ENCODE data around the gene CHD5.

CHD5 gene

GRCh38 chr1:6130036-6130435, 50.1 kb downstream of the CHD5 start:
- no peak for DNase-seq

- no peak for DNase-seq
Measured at GRCh38 chr1:6129313-6129712, 50.8 kb downstream of the CHD5 start.

GRCh38 chr1:6128276-6129081, 51.6 kb downstream of the CHD5 start:
- no peak for DNase-seq

DNA sequence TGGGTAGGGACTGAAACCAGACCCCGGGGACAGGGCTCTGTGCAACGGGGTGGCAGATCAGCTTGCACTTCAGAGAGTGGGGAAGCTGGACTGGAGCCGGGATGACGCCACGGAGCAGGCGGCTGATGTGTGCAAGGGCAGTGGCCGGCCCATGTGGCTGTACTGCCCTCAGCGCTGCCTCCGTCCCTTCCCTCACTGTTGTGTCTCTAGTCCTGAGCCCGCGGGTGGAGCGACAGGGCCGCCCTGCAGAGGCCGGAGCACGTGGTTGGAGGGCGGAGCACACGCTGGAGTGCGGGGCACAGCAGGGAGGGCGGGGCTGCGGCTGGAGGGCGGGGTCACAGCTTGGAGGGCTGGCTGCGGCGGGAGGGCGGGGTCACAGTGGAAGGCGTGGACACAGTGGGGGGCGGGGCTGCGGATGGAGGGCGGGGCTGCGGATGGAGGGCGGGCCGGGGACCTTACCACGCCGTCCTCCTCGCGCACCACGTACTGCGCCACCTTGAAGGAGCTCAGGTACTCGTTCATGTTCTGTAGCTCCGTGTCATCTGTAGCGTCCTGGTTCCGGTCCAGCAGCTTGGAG, 52.4 kb downstream of the CHD5 start:
- no peak for DNase-seq

DNA sequence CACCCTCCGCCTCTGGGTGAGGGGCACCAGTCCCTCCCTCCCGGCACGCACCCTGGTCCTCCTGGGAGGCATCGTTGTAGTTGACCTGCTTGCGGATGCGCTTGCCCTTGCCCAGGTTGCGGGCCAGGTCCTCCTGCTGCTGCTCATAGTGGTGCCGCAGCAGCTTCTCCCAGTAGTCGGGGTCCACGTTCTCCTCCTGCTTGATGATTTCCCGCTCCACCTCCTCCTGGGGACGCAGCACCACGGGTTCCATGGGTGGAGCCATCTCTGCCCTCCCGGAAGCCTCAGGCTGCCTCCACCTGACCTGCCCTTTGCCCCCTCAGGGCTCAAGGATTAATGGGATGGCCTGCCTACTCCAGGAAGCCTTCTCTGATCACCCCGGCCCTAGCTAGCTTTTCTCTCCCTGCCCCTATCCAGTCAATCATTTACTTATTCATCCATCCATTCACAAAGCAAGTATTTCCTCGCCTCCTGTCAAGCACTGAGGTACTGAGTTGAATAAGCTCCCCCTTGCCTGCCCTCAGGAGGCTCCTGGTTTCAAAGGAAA, 53.5 kb downstream of the CHD5 start:
- DNase-seq: no peak

DNA sequence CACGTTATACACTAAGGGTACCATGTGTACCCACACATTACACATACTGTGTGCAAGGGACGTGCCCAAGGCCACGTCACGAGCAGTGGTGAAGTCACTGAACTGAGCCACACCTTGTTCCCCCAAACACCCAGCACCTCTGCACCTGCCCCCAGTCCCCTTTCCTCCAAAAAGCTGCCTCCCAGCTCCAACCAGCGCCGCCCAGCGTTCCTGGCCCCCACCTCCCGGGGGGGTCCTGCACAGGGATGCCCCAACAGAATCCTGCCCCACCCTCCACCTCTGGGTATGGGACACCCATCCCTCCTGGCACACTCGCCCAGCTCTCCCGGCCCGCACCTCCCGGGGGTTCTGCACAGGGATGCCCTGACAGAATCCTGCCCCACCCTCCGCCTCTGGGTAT, 54.1 kb downstream of the CHD5 start:
- no peak for DNase-seq

DNA sequence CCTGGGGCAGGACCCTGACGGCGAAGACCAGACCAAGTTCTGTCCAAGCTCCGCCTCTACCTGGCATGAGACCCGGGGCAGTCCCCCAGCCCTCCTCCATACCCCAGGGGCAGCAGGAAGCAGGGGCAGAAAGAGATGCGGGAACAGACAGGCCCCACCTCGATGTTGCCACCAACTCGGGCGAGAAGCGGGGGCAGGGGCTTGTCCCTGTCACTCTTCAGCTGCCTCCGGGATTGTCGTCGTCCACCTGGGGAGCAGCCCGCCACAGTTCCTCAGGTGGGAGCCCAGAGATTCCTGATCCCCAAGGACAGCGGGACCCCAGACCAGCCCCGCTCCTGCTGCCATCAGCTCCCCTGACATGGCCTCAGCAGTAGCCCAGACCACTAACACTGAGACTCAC, 54.8 kb downstream of the CHD5 start:
- no peak for DNase-seq

- no peak for DNase-seq
Measured at GRCh38 chr1:6124746-6125365, 55.3 kb downstream of the CHD5 start.

- no peak for DNase-seq
Measured at GRCh38 chr1:6124341-6124740, 55.8 kb downstream of the CHD5 start.

- no peak for DNase-seq
Measured at GRCh38 chr1:6123816-6124215, 56.3 kb downstream of the CHD5 start.

DNA sequence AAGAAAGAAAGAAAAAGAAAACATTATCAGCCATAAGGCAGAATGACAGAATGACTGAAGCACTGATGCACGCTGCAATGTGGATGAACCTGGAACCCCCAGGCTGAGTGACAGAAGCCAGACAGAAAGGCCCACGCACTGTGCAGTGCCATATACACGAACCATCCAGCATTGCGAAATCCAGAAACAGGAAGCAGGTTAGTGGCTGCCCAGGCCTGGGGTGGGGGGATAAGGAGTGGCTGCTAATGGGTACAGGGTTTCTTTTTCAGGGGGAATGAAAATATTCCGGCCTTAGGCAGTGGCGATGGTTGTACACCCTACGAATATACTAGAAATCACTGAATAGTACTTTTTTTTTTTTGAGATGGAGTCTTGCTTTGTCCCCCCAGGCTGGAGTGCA, 57.0 kb downstream of the CHD5 start:
- no peak for DNase-seq

GRCh38 chr1:6121651-6122370, 58.3 kb downstream of the CHD5 start:
- DNase-seq: no peak

DNA sequence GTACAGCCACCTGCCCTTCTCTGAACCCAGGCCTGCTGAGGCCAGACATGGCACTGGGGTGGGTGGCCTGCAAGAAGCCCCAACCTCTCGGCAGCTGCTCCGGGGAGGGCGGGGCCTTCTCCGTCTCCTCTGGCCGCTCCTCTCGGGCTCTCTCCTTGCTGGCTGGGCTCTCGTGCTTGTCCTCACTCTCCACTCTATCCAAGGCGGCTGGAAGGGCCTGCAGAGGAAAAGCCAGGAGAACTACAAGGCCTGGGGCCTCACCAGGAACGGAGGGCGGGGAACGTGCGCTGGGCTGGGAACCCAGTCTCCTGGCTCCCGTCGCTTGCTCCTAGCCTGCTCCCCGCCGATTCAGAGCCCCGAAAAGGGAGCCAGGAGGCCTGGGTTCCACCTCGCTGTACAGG, 59.1 kb downstream of the CHD5 start:
- DNase-seq: no peak

DNA sequence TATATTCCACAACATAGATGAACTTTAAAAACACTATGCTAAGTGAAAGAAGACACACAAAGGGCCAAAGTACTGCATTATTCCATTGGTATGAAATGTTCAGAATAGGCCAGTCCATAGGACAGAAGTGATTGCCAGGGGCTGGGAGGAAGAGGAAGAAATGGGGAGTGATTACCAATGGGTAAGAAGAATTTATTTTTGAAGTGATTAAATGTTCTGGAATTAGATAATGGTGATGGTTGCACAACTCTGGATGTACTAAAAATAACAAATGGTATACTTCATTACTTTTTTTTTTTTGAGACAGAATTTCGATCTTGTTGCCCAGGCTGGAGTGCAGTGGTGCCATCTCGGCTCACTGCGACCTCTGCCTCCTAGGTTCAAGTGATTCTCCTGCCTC, 61.7 kb downstream of the CHD5 start:
- DNase-seq: no peak

- DNase-seq: no peak
Measured at GRCh38 chr1:6117624-6118023, 62.5 kb downstream of the CHD5 start.

GRCh38 chr1:6117064-6117463, 63.1 kb downstream of the CHD5 start:
- DNase-seq: no peak

- DNase-seq: no peak
Measured at GRCh38 chr1:6116137-6116536, 64.0 kb downstream of the CHD5 start.

DNA sequence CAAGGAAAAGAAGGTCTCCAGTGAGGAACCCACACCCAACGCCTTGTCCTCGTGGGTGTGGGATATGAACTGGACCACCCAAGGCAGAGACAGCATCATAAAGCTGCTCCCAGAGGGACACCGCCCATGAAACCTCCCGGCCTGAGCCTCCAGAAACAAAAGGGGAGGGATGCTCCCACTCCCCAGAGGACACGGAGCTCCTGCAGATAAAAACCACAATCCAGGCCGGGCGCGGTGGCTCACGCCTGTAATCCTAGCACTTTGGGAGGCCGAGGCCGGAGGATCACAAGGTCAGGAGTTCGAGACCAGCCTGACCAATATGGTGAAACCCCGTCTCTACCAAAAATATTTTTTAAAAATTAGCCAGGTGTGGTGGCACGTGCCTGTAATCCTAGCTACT, 66.4 kb downstream of the CHD5 start:
- no peak for DNase-seq

DNA sequence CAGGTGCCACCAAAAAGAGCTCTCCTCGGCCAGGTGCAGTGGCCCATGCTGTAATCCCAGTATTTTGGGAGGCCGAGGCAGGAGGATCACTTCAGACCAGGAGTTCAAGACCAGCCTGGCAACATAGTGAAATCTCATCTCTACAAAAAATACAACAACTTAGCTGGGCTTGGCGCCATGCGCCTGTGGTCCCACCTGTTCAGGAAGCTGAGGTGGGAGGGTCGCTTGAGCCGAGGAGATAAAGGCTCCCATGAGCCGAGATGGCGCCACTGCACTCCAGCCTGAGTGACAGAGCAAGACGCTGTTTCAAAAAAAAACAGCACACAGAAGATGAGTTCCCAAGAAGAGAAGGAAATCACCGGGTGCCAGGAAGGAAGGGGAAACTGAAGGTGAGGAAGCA, 67.0 kb downstream of the CHD5 start:
- DNase-seq: no peak

DNA sequence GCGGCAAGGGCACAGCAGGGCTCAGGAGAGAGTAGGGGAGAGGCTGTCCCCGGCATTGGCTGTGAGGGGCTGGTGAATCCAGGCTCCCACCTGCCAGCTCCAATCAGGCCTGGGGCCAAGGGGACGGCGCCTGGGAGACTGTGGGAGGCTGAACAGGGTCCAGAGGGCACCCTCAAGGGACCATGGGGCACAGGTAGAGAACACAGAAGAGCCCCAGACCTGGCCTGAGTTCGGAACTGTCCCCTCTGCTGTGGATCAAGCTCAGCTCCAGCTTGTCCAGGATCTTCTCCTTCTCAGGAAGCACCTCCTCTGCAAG, 67.5 kb downstream of the CHD5 start:
- no peak for DNase-seq

- DNase-seq: no peak
Measured at GRCh38 chr1:6111991-6112689, 68.0 kb downstream of the CHD5 start.

- DNase-seq: no peak
Measured at GRCh38 chr1:6111571-6111970, 68.5 kb downstream of the CHD5 start.

DNA sequence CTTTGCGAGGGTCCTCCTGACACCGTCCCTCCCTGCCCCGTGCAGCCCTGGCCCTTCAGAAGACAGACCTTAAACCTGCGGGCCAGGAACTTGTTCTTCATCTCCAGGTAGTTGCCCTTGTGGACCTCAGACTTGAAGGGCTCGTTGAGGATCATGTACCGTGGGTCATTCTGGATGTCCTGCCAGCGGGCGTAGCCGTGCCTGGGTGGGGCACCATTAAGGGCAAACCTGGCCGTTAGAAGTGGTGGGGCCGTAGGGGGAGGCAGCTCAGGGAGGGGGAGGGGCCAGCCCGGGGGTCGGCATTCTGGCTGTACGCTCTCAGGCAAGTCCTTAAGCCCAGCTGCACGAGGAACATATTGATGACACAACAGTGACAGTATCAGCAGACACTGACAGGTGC, 69.8 kb downstream of the CHD5 start:
- DNase-seq: no peak
